Progenitor cell of endocrine pancreas (in vitro differentiated cells): Measurements from ENCODE around the gene HES5. TPM values are rescaled to one million over a fixed set of nuclear protein-coding genes. Genes with fewer than 3 reads are reported as not detected.

Source experiments
- DNase-seq: peaks from one replicate; pipeline ENCODE4 v3.0.0; 2021; ENCODE audit warnings: low spot score; ENCODE audit not compliant: unreplicated experiment
- H3K27ac Mint-ChIP-seq: 2 replicates; pipeline ENCODE4 v1.8.0; 2021; ENCODE audit warnings: mild to moderate bottlenecking, moderate library complexity, mixed read lengths
- H3K27me3 Mint-ChIP-seq: 2 replicates; pipeline ENCODE4 v1.8.0; 2021; ENCODE audit warnings: mixed read lengths
- H3K36me3 Mint-ChIP-seq: 2 replicates; pipeline ENCODE4 v1.8.0; 2022; ENCODE audit warnings: mixed read lengths; ENCODE audit not compliant: insufficient read depth
- H3K4me1 Mint-ChIP-seq: 2 replicates; pipeline ENCODE4 v1.8.0; 2021; ENCODE audit warnings: low read depth, mixed read lengths
- H3K4me3 Mint-ChIP-seq: 2 replicates; pipeline ENCODE4 v1.8.0; 2021; ENCODE audit warnings: low read depth, mild to moderate bottlenecking, moderate library complexity, mixed read lengths
- H3K9me3 Mint-ChIP-seq: 2 replicates; pipeline ENCODE4 v1.8.0; 2021; ENCODE audit warnings: low read depth, mixed read lengths
- total RNA-seq: library from RNA; stranded (reverse); gene quantifications from 2 replicates; pipeline ENCODE4 v1.2.1, GENCODE V29; 2021
- TF ChIP-seq, protein P1 (sequence below): fragments of 200-600 bp; sonication (generic); IDR thresholded peaks from one replicate; pipeline ENCODE4 v1.5.0; 2021; ENCODE audit warnings: antibody characterized with exemption, mild to moderate bottlenecking; ENCODE audit not compliant: unreplicated experiment

Gene HES5
- total RNA-seq, 1 donor from 2014 or later: 0.36 TPM

GRCh38 chr1:2543543-2544092 is 13.6 kb upstream of the HES5 start:
- no peaks in the 10 kb centered on the region for H3K36me3 Mint-ChIP-seq
- peaks cover 14% of the 10 kb centered on the region for H3K4me1 Mint-ChIP-seq
- no peak for DNase-seq
- TF ChIP-seq, protein P1, sequence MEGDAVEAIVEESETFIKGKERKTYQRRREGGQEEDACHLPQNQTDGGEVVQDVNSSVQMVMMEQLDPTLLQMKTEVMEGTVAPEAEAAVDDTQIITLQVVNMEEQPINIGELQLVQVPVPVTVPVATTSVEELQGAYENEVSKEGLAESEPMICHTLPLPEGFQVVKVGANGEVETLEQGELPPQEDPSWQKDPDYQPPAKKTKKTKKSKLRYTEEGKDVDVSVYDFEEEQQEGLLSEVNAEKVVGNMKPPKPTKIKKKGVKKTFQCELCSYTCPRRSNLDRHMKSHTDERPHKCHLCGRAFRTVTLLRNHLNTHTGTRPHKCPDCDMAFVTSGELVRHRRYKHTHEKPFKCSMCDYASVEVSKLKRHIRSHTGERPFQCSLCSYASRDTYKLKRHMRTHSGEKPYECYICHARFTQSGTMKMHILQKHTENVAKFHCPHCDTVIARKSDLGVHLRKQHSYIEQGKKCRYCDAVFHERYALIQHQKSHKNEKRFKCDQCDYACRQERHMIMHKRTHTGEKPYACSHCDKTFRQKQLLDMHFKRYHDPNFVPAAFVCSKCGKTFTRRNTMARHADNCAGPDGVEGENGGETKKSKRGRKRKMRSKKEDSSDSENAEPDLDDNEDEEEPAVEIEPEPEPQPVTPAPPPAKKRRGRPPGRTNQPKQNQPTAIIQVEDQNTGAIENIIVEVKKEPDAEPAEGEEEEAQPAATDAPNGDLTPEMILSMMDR: no peak
- no peaks in the 10 kb centered on the region for H3K9me3 Mint-ChIP-seq
- H3K27ac Mint-ChIP-seq: no peak overlapping the region
- peaks cover 3% of the 10 kb centered on the region for H3K27me3 Mint-ChIP-seq
- no peak overlapping the region for H3K4me3 Mint-ChIP-seq

DNA sequence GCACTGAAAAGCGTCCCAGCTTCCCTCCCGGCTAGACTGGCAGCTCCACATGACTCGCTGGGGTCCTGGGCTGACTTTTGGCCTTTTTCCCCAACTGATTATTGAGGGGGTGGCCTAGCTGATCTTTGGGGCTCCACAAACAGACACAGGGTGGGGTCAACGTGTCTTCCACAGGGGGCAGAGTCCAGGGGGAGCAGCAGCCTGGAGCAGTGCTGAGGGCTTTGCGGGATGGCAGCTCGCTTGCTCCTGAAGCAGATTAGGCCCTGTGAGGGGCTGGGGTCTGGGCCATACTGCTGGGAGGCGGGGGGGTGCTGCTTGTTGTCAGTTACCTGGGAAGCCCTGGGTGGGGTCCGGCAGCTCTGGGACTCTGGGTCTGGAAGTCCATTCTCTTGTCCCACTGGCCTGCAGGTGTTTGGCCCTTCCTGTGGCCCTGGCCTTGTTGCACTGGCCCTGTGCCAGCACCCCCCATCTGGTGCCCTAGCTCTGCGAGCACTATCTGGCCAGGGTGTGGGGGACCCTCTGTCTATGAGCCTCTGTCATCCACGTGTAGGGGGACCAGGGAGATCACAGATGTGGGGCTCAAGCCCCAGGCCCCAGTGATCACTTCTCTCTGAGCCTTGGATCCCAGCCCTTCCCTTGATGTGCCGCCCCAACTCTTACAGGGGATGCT is 12.3 kb upstream of the HES5 start:
- no peaks in the 10 kb centered on the region for H3K36me3 Mint-ChIP-seq
- TF ChIP-seq, protein P1: no peak

DNA sequence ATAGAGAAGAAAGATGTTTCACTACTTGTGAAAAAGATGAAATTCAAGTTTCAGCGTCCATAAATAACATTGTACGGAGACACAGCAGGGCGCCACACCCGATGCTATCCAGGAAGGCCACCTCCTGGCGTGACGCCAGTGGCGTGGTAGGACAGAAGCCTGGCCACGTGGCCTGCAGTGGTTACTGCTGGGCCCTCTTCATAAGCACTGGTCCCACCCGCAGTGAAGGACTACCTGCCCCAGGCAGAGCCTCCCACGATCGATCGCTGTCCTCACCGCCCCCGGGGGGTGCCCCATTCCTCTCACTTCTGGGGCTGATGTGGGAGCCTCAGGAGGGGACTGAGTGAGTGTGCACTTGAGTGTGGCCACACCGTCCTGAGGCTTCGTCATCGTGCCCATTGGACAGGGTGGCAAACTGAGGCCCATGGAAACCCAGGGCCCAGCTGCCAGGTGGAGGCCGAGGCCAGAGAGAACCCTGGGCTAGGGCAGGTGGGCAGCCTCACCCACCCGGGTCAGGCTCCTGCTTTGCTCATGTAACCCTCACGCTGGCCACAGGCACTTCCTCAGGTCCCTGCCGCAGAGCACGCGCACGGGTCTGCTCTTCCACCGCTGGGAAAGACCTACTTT is 11.7 kb upstream of the HES5 start:
- no peaks in the 10 kb centered on the region for H3K9me3 Mint-ChIP-seq
- H3K36me3 Mint-ChIP-seq: no peaks in the 10 kb centered on the region
- H3K27me3 Mint-ChIP-seq: peaks cover 9% of the 10 kb centered on the region
- peaks cover 9% of the 10 kb centered on the region for H3K4me1 Mint-ChIP-seq
- no peak overlapping the region for H3K27ac Mint-ChIP-seq
- no peak for DNase-seq
- no peak overlapping the region for H3K4me3 Mint-ChIP-seq
- TF ChIP-seq, protein P1: no peak

More for the DNA sequence above, 12.3 kb upstream of the HES5 start:
- no peaks in the 10 kb centered on the region for H3K9me3 Mint-ChIP-seq
- H3K4me3 Mint-ChIP-seq: no peak overlapping the region
- H3K4me1 Mint-ChIP-seq: peaks cover 12% of the 10 kb centered on the region
- no peak for DNase-seq
- peaks cover 5% of the 10 kb centered on the region for H3K27me3 Mint-ChIP-seq
- no peak overlapping the region for H3K27ac Mint-ChIP-seq

DNA sequence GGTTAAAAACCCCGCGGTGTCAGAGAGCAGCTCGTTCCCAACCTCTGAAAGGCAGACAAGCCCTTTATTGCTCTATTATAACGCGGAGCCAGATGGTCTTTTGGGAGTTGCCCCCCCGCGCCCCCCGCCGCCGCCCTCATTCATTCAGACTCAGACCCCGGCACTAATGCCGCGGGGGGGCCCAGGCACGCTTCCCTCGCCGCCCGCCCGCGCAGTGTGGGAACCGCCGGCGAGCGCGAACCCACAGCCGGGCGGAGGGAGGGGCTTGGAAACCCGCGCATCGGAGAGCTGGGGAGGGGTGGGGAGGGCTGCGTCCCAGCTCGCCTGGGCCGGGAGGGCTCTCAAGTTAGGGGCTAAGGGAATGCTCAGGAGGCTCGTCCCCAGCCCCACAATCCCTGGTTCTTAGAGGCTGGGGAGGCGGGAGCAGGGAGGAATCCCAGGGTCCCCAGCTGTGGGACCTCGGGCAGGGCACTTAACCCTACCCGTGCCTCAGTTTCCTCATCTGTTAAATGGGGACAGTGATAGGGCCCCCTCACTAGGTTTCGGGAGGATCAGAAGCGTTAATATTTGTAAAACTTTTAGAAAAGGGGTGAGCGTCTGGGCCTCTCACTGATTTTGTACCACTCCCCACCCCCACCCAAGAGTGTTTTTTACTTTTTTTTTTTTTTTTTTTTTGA is 10.9 kb upstream of the HES5 start:
- no peak for DNase-seq
- Mint-ChIP-seq H3K27me3 (peaks cover 14% of the 10 kb centered on the region), H3K4me3 (no peak overlapping the region)

More for the DNA sequence above, 10.9 kb upstream of the HES5 start:
- Mint-ChIP-seq H3K27ac (no peak overlapping the region), H3K9me3 (no peaks in the 10 kb centered on the region), H3K36me3 (no peaks in the 10 kb centered on the region), H3K4me1 (peaks cover 9% of the 10 kb centered on the region)
- TF ChIP-seq, protein P1: no peak
